ENCODE results near the gene MAP2K3. TPM values are rescaled to one million over a fixed set of nuclear protein-coding genes. Genes with fewer than 3 reads are reported as not detected.
"Not testable (repeated sequence)": the region's sequence is repeated elsewhere in the genome, so short reads cannot be mapped to it uniquely, and the experiment has no call there.

The MAP2K3 gene
- total and polyA plus RNA-seq, 2 of the 8 experiments (the other 6 are each of a cell fraction or from before 2014, with no cell fraction given) = 16.9 to 33.5 TPM

GRCh38 chr17:21319686-21320375, 35.3 kb downstream of the MAP2K3 start:
- 79% methylated on average over 11 of the region's 11 CpGs; no CpG with 5 or more reads in 1 of the 2 experiments for WGBS, 2 experiments (ENCODE audit: extremely low coverage in 1 of 2, insufficient coverage in 1 of 2, insufficient read length in 1 of 2, insufficient replicate concordance in 2 of 2, low coverage in 1 of 2, low lambda C conversion rate in 2 of 2, missing lambda C conversion rate in 1 of 2)
- DNase-seq (ENCODE audit: low read depth in 1 of 2, low spot score in 2 of 2); H3K79me1 ChIP-seq (ENCODE audit: low read depth, low read length); H4K20me1 ChIP-seq (replicated peaks in 1 of 2; ENCODE audit: control insufficient read depth in 1 of 2, insufficient read depth in 2 of 2, low read length in 2 of 2); H4K91ac ChIP-seq (replicated peaks; ENCODE audit: insufficient read length, low read length); FAIRE-seq; H4K8ac ChIP-seq (ENCODE audit: extremely low read depth, insufficient read depth, low read length); POLR2A ChIA-PET (ENCODE audit: partially characterized antibody); H3K23me2 ChIP-seq (ENCODE audit: low read depth, low read length); H3K23ac ChIP-seq (ENCODE audit: insufficient read length); H3K79me2 ChIP-seq (ENCODE audit: control insufficient read depth in 1 of 2, insufficient read depth in 2 of 2, low read length in 2 of 2); H2AFZ ChIP-seq (ENCODE audit: low read length); H3K27ac ChIP-seq (ENCODE audit: low read depth, low read length); H2BK20ac ChIP-seq (ENCODE audit: low read length); H2BK5ac ChIP-seq (ENCODE audit: low read depth, low read length); H4K5ac ChIP-seq (ENCODE audit: insufficient read length, low read depth, low read length); H3K4me3 ChIP-seq (ENCODE audit: extremely low read depth in 1 of 4, insufficient read depth in 2 of 4, low read depth in 3 of 4, low read length in 4 of 4); H3K18ac ChIP-seq (ENCODE audit: extremely low read depth, low read length); H3K56ac ChIP-seq (replicated peaks; ENCODE audit: insufficient read length, low read depth, low read length); H3K4ac ChIP-seq (replicated peaks; ENCODE audit: insufficient read length, low read depth, low read length); H3K14ac ChIP-seq (ENCODE audit: insufficient read length); H3K4me2 ChIP-seq (ENCODE audit: insufficient read depth in 1 of 2, low read depth in 2 of 2, low read length in 2 of 2); H3K36me3 ChIP-seq (ENCODE audit: control insufficient read depth in 2 of 4, insufficient read depth in 4 of 4, low read length in 3 of 4); H3K4me1 ChIP-seq (replicated peaks in 1 of 4; ENCODE audit: control insufficient read depth in 3 of 4, insufficient read depth in 4 of 4, low read length in 3 of 4); H2BK120ac ChIP-seq (replicated peaks; ENCODE audit: low read depth, low read length); H2BK15ac ChIP-seq (ENCODE audit: low read length); H3K9ac ChIP-seq (replicated peaks in 1 of 4; ENCODE audit: extremely low read depth in 1 of 4, low read depth in 3 of 4, low read length in 3 of 4); H2AK5ac ChIP-seq (ENCODE audit: low read depth, low read length): not testable (repeated sequence)
- Histone ChIP-seq H2BK12ac (ENCODE audit: low read depth, low read length) (0 out of 2 replicates have a peak overlapping the region, but pooled peaks have one; percentile 39), H3K9me3 (ENCODE audit: insufficient read depth in 2 of 2, low read depth in 1 of 2, low read length in 1 of 2) (peaks cover 0 to 11% of the 10 kb centered on the region in 2 experiments; a peak in 1 of 4 replicates), H3K27me3 (replicated peaks in 1 of 4; ENCODE audit: control insufficient read depth in 3 of 4, extremely low read depth in 1 of 4, insufficient read depth in 3 of 4, low read length in 3 of 4) (peaks cover 0 to 12% (median 5%) of the 10 kb centered on the region in 4 experiments; a peak in 3 of 7 replicates)
- CTCF ChIA-PET (ENCODE audit: partially characterized antibody) = interaction anchor here (1.2 to 1.5 kb wide), 2 partner anchors 51 to 56 kb away, joined by 3 to 4 read pairs; no protein-coding TSS in a partner anchor
